Liver (tissue), 9 donors: ENCODE results near the gene NPEPL1. TPM values are rescaled to one million over a fixed set of nuclear protein-coding genes. Genes with fewer than 3 reads are reported as not detected.

Experiments
- DNase-seq: peaks from one replicate; pipeline ENCODE4 v3.0.0-alpha.2; 2017; ENCODE audit warnings: low spot score
- H3K27ac ChIP-seq, 2 donors: one replicate each; pipeline ENCODE4 v1.7.0; 2013; ENCODE audit warnings: inconsistent platforms in 2 of 2, low read length in 2 of 2, control low read depth in 1 of 2, low read depth in 1 of 2, mild to moderate bottlenecking in 1 of 2
- H3K27me3 ChIP-seq, 4 donors: one replicate each; pipeline versions ENCODE4 v1.6.1 to v1.7.0; 2013; ENCODE audit warnings: low read length in 3 of 4, inconsistent platforms in 1 of 4, mild to moderate bottlenecking in 1 of 4, moderate library complexity in 1 of 4; ENCODE audit not compliant: control insufficient read depth in 4 of 4, insufficient read depth in 4 of 4
- H3K36me3 ChIP-seq, 4 donors: one replicate each; pipeline versions ENCODE4 v1.6.1 to v1.7.0; 2013; ENCODE audit warnings: low read length in 3 of 4, mild to moderate bottlenecking in 3 of 4, low read depth in 1 of 4, moderate library complexity in 1 of 4; ENCODE audit not compliant: control insufficient read depth in 4 of 4, insufficient read depth in 3 of 4
- H3K4me1 ChIP-seq, 4 donors: one replicate each; pipeline versions ENCODE4 v1.6.1 to v1.7.0; 2013; ENCODE audit warnings: low read length in 3 of 4, mild to moderate bottlenecking in 3 of 4, moderate library complexity in 1 of 4; ENCODE audit not compliant: control insufficient read depth in 4 of 4, insufficient read depth in 4 of 4
- H3K4me3 ChIP-seq, 3 donors: one replicate each; pipeline versions ENCODE4 v1.6.1 to v1.7.0; 2013; ENCODE audit warnings: low read length in 3 of 3, control low read depth in 1 of 3, low read depth in 1 of 3, mild to moderate bottlenecking in 1 of 3
- H3K9ac ChIP-seq, 2 donors: one replicate each; pipeline ENCODE4 v1.7.0; 2013; ENCODE audit warnings: low read length in 2 of 2, mild to moderate bottlenecking in 2 of 2, moderate library complexity in 2 of 2, control low read depth in 1 of 2, low read depth in 1 of 2
- H3K9me3 ChIP-seq, 4 donors: one replicate each; pipeline versions ENCODE4 v1.6.1 to v1.7.0; 2013; ENCODE audit warnings: low read length in 3 of 4; ENCODE audit not compliant: control insufficient read depth in 4 of 4
- ATF3 ChIP-seq: IDR thresholded peaks from 2 replicates; pipeline ENCODE4 v1.6.1; 2016; ENCODE audit warnings: antibody characterized with exemption
- CTCF ChIP-seq: fragments of 150-350 bp; IDR thresholded peaks from 2 replicates; pipeline ENCODE4 v1.5.1; 2017; ENCODE audit warnings: improper control_type of control experiment, low read depth, low read length; ENCODE audit not compliant: missing input control
- EGR1 ChIP-seq, 2 donors: IDR thresholded peaks; 2 replicates each; pipeline ENCODE4 v1.6.1; 2016 to 2018; ENCODE audit warnings: antibody characterized with exemption in 2 of 2, low read depth in 2 of 2
- FOXA1 ChIP-seq: IDR thresholded peaks from 2 replicates; pipeline ENCODE4 v1.6.1; 2016; ENCODE audit warnings: antibody characterized with exemption
- FOXA2 ChIP-seq: IDR thresholded peaks from 2 replicates; pipeline ENCODE4 v1.6.1; 2016; ENCODE audit warnings: antibody characterized with exemption
- GABPA ChIP-seq, 2 donors: IDR thresholded peaks in 1 of 2; conservative IDR thresholded peaks in 1 of 2; 2 replicates each; pipeline ENCODE4 v1.6.1; 2016; ENCODE audit warnings: antibody characterized with exemption in 2 of 2, mild to moderate bottlenecking in 1 of 2, moderate library complexity in 1 of 2
- HNF4A ChIP-seq, 2 donors: conservative IDR thresholded peaks; 2 replicates each; pipeline ENCODE4 v1.6.1; 2016; ENCODE audit warnings: antibody characterized with exemption in 2 of 2, mild to moderate bottlenecking in 2 of 2
- HNF4G ChIP-seq: IDR thresholded peaks from 2 replicates; pipeline ENCODE4 v1.6.1; 2016; ENCODE audit warnings: antibody characterized with exemption
- JUND ChIP-seq, 2 donors: IDR thresholded peaks; 2 replicates each; pipeline ENCODE4 v1.6.1; 2016; ENCODE audit warnings: antibody characterized with exemption in 2 of 2
- MAX ChIP-seq: IDR thresholded peaks from 2 replicates; pipeline ENCODE4 v1.6.1; 2016; ENCODE audit warnings: antibody characterized with exemption
- NR2F2 ChIP-seq: IDR thresholded peaks from 2 replicates; pipeline ENCODE4 v1.6.1; 2016; ENCODE audit warnings: antibody characterized with exemption
- RAD21 ChIP-seq, 2 donors: IDR thresholded peaks; 2 replicates each; pipeline ENCODE4 v1.6.1; 2016; ENCODE audit warnings: antibody characterized with exemption in 2 of 2, mild to moderate bottlenecking in 2 of 2
- RXRA ChIP-seq, 2 donors: IDR thresholded peaks; 2 replicates each; pipeline ENCODE4 v1.6.1; 2017 to 2018; ENCODE audit warnings: antibody characterized with exemption in 2 of 2, mild to moderate bottlenecking in 1 of 2
- SP1 ChIP-seq: IDR thresholded peaks from 2 replicates; pipeline ENCODE4 v1.6.1; 2018; ENCODE audit warnings: antibody characterized with exemption, mild to moderate bottlenecking
- TAF1 ChIP-seq: conservative IDR thresholded peaks from 2 replicates; pipeline ENCODE4 v1.6.1; 2016; ENCODE audit warnings: antibody characterized with exemption, mild to moderate bottlenecking
- YY1 ChIP-seq: IDR thresholded peaks from 2 replicates; pipeline ENCODE4 v1.6.1; 2016; ENCODE audit warnings: antibody characterized with exemption, mild to moderate bottlenecking
- WGBS: extraction: QIAGEN DNeasy Blood & Tissue Kit; methylation state at CpG from one replicate; pipeline ENCODE4 v1.1.7; 2013; 5-methylcytosine and 5-hydroxymethylcytosine counted together
- polyA plus RNA-seq, 2 donors: library from polyadenylated mRNA; stranded (reverse) in 1 of 2; unstranded in 1 of 2; fragments of 200-250 nt in 1 of 2; fragments of >200 nt in 1 of 2; fragmentation: Nextera tagmentation in 1 of 2; extraction: Ambion mirVana in 1 of 2; gene quantifications; one replicate each; pipeline versions ENCODE4 v1.2.1 to v1.2.3, GENCODE V29; 2013 to 2015
- total RNA-seq, 2 donors: library from RNA; depleted of rRNA; stranded (reverse); fragments of >200 nt; gene quantifications; one replicate each; pipeline ENCODE4 v1.2.3, GENCODE V29; 2014
- TF ChIP-seq, protein P1 (sequence below): IDR thresholded peaks from 2 replicates; pipeline ENCODE4 v1.6.1; 2016; ENCODE audit warnings: antibody characterized with exemption
- TF ChIP-seq, protein P2 (sequence below): IDR thresholded peaks from 2 replicates; pipeline ENCODE4 v1.6.1; 2016; ENCODE audit warnings: antibody characterized with exemption, mild to moderate bottlenecking
- donor health status: healthy.
- donor health status: healthy.
- donor health status: healthy.
- donor health status: healthy.
- donor health status: healthy.

Gene NPEPL1
- total and polyA plus RNA-seq, 4 donors = 8.0 to 13.3 (median 10.9) TPM

DNA sequence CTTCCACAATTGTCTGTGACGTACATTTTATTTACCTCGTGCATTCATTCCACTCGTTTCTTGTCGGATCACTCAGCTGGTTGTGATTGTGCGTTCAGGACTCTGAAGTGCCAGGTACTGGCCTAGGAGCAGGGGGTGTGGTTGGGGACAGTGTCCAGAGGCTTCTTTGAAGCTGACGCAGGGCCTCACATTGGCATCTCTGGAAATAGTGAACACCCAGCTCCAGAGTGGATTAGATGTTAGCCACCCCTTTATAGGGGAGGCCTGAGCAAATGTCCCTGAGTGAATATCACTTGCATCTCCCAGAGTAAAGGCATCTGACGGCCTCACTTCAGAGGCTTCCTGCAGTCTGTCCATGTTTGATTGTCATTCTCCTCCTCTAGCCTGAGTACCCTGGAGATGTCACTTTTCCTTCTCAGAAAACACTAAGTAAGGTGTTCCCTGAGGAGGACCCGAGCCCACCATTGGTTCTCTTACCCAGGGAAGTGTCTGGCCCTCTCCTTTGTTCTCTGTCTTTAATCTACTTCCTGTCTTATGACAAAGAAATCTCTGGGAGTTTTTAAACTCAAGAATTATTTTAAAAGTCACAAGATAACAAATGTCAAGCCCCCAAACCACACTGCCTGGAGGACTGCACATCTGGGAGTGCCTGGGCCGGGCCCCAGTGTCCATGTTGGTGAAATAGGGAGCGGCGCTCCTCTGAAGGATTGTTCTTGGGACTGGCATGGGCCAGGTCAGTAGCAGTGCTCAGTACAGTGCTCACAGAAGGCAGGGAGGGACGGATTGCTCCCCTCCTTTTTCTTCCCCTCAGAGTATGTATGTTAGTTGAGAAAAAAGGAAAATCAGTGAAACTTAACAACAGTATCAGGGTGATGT is 30.8 kb upstream of the NPEPL1 start (continued):
- TF ChIP-seq CTCF (no peak), RXRA (IDR thresholded peaks at IDR 0.05) (no peak), SP1 (no peak)

GRCh38 chr20:58664331-58664730 is 28.3 kb upstream of the NPEPL1 start:
- Histone ChIP-seq H3K4me3 (no peak overlapping the region), H3K36me3 (peaks cover 5 to 19% (median 13%) of the 10 kb centered on the region in 4 donors), H3K27ac (no peak overlapping the region), H3K4me1 (no peaks in the 10 kb centered on the region), H3K9me3 (no peaks in the 10 kb centered on the region), H3K27me3 (no peaks in the 10 kb centered on the region), H3K9ac (no peak overlapping the region)
- TF ChIP-seq GABPA (IDR thresholded peaks at IDR 0.05 in 1 of 2, conservative IDR thresholded peaks at IDR 0.05 in 1 of 2) (no peak), YY1 (no peak), RXRA (IDR thresholded peaks at IDR 0.05) (no peak), RAD21 (IDR thresholded peaks at IDR 0.05) (no peak), HNF4A (conservative IDR thresholded peaks at IDR 0.05) (no peak), NR2F2 (no peak), HNF4G (no peak), TAF1 (no peak), ATF3 (no peak), FOXA1 (no peak), SP1 (no peak), CTCF (no peak), EGR1 (IDR thresholded peaks at IDR 0.05; ENCODE audit: low read depth in 2 of 2) (no peak), MAX (no peak), FOXA2 (no peak), JUND (IDR thresholded peaks at IDR 0.05) (no peak)
- TF ChIP-seq, protein P1, sequence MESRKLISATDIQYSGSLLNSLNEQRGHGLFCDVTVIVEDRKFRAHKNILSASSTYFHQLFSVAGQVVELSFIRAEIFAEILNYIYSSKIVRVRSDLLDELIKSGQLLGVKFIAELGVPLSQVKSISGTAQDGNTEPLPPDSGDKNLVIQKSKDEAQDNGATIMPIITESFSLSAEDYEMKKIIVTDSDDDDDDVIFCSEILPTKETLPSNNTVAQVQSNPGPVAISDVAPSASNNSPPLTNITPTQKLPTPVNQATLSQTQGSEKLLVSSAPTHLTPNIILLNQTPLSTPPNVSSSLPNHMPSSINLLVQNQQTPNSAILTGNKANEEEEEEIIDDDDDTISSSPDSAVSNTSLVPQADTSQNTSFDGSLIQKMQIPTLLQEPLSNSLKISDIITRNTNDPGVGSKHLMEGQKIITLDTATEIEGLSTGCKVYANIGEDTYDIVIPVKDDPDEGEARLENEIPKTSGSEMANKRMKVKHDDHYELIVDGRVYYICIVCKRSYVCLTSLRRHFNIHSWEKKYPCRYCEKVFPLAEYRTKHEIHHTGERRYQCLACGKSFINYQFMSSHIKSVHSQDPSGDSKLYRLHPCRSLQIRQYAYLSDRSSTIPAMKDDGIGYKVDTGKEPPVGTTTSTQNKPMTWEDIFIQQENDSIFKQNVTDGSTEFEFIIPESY = no peak
- TF ChIP-seq, protein P2, sequence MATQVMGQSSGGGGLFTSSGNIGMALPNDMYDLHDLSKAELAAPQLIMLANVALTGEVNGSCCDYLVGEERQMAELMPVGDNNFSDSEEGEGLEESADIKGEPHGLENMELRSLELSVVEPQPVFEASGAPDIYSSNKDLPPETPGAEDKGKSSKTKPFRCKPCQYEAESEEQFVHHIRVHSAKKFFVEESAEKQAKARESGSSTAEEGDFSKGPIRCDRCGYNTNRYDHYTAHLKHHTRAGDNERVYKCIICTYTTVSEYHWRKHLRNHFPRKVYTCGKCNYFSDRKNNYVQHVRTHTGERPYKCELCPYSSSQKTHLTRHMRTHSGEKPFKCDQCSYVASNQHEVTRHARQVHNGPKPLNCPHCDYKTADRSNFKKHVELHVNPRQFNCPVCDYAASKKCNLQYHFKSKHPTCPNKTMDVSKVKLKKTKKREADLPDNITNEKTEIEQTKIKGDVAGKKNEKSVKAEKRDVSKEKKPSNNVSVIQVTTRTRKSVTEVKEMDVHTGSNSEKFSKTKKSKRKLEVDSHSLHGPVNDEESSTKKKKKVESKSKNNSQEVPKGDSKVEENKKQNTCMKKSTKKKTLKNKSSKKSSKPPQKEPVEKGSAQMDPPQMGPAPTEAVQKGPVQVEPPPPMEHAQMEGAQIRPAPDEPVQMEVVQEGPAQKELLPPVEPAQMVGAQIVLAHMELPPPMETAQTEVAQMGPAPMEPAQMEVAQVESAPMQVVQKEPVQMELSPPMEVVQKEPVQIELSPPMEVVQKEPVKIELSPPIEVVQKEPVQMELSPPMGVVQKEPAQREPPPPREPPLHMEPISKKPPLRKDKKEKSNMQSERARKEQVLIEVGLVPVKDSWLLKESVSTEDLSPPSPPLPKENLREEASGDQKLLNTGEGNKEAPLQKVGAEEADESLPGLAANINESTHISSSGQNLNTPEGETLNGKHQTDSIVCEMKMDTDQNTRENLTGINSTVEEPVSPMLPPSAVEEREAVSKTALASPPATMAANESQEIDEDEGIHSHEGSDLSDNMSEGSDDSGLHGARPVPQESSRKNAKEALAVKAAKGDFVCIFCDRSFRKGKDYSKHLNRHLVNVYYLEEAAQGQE = no peak
- 97% methylated on average over 2 of the region's 2 CpGs for WGBS
- no peak for DNase-seq
